Measurements from ENCODE around the gene UFSP2.
A peak's percentile ranks its signal among the peaks of the same experiment; 100 is the strongest.

The UFSP2 gene

GRCh38 chr4:185395956-185396723 lies 29.6 kb downstream of the UFSP2 start:
- TF ChIP-seq, protein P1, sequence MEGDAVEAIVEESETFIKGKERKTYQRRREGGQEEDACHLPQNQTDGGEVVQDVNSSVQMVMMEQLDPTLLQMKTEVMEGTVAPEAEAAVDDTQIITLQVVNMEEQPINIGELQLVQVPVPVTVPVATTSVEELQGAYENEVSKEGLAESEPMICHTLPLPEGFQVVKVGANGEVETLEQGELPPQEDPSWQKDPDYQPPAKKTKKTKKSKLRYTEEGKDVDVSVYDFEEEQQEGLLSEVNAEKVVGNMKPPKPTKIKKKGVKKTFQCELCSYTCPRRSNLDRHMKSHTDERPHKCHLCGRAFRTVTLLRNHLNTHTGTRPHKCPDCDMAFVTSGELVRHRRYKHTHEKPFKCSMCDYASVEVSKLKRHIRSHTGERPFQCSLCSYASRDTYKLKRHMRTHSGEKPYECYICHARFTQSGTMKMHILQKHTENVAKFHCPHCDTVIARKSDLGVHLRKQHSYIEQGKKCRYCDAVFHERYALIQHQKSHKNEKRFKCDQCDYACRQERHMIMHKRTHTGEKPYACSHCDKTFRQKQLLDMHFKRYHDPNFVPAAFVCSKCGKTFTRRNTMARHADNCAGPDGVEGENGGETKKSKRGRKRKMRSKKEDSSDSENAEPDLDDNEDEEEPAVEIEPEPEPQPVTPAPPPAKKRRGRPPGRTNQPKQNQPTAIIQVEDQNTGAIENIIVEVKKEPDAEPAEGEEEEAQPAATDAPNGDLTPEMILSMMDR (IDR thresholded peaks at IDR 0.05; ENCODE audit: low read depth, low read length) = no peak

GRCh38 chr4:185395238-185395955 lies 30.4 kb downstream of the UFSP2 start, which contains the start of gene LRP2BP:
TSS of gene LRP2BP (minus strand) at chr4:185395924. CDS start at chr4:185378186, 17,738 bp downstream.
- TF ChIP-seq, protein P1 (IDR thresholded peaks at IDR 0.05; ENCODE audit: low read depth, low read length) = no peak
- peak within 1 kb of the TSS; percentile 77 for H3K4me3 ChIP-seq (ENCODE audit: low read depth, low read length)

More at GRCh38 chr4:185395956-185396723, 29.6 kb downstream of the UFSP2 start:
- H3K4me3 ChIP-seq (ENCODE audit: low read depth, low read length) = peak overlapping the region; percentile 77

DNA sequence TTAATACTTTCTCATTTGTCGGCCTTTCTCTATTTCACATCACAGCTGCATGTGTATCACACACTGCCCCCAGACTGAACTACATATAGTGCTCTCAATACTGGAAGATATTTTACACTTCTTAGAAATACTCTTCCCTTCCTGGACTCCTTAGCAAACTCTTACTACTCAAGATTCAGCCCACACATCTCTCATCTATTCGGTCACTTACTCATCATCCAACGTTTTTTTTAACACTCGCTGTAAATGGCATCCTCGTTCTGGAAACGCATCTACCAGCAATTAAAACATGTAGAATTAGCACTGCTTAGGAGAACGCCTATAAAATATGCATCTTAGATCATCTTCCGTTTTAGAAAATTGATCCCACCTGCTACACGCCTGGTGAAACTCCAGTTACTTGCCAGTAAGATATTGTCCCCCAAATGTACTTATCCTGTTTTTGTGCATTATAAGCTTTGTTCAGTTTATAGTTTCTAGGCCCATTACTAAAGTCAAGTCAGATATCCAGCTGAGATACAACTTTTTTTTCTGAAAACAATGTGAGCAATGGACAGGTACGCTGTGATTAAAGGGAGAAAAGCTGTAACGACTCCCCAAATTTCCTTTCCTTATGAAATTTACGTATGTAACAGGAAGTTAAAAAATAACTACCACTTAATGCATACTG lies 31.1 kb downstream of the UFSP2 start:
- H3K4me3 ChIP-seq (ENCODE audit: low read depth, low read length) = peak overlapping the region; percentile 77
- TF ChIP-seq, protein P1 (IDR thresholded peaks at IDR 0.05; ENCODE audit: low read depth, low read length) = no peak

DNA sequence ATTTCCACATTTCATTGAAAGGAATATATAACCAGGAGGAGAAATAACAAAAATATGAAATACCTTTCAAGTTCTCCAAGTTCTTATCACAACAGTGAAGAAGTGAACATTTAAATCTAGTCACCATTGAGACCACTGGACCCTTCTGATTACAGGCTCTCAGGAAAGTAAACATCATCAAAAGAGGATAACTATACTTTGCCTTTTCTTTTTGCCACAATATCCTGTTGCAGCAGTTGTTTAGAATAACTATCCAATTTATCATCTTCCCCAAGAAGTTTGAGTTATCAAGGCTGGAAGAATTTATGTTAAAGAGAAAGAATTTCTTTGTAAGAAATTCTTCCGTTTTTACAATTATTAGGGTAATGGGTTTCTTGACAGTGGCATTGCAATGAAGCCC lies 33.6 kb downstream of the UFSP2 start:
- H3K4me3 ChIP-seq (ENCODE audit: low read depth, low read length) = no peak overlapping the region
- TF ChIP-seq, protein P1 (IDR thresholded peaks at IDR 0.05; ENCODE audit: low read depth, low read length) = no peak

- H3K4me3 ChIP-seq (ENCODE audit: low read depth, low read length) = no peak overlapping the region
- TF ChIP-seq, protein P1 (IDR thresholded peaks at IDR 0.05; ENCODE audit: low read depth, low read length) = no peak
Observed at GRCh38 chr4:185390941-185391340, 34.8 kb downstream of the UFSP2 start.

DNA sequence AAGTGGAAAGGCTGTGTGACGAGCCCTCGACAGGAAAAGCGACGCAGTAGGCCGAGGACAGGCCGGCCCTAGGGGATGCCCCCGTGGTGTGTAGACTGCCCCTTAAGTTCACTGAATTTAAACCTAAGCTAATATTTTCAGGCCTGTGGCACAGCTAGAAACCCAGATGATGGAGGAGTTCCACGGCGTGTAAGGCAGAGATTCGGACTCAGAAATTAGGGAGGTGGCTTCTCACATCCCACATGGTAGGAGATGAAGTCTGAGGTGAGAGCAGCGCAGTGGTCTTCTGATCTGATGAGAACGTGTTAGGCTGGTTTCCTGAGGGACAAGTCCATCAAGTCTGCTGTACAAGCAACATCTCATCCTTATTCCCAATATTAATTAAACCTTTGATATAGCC lies 37.8 kb downstream of the UFSP2 start:
- TF ChIP-seq, protein P1 (IDR thresholded peaks at IDR 0.05; ENCODE audit: low read depth, low read length) = no peak
- H3K4me3 ChIP-seq (ENCODE audit: low read depth, low read length) = no peak overlapping the region
